ENCODE data around the gene MORF4L2.
A peak's percentile ranks its signal among the peaks of the same experiment; 100 is the strongest.

The MORF4L2 gene

GRCh38 chrX:103686199-103687072, at the start of gene MORF4L2:
MORF4L2 (minus strand) TSS chrX:103686699; CDS start chrX:103677027, 9,672 bp downstream.
- peak; percentile 100 for DNase-seq (ENCODE audit: low read depth, low spot score)

- no peak for DNase-seq (ENCODE audit: low read depth, low spot score)
These were observed 47.7 kb upstream of the MORF4L2 start for GRCh38 chrX:103734125-103734760.

- DNase-seq (ENCODE audit: low read depth, low spot score) = no peak
These were observed 46.5 kb upstream of the MORF4L2 start for GRCh38 chrX:103733017-103733416.

- DNase-seq (ENCODE audit: low read depth, low spot score) = peak; percentile 73
These were observed 44.4 kb upstream of the MORF4L2 start for GRCh38 chrX:103730796-103731493.

- DNase-seq (ENCODE audit: low read depth, low spot score) = no peak
These were observed 43.8 kb upstream of the MORF4L2 start for GRCh38 chrX:103730147-103730795.

GRCh38 chrX:103729015-103729414, 42.5 kb upstream of the MORF4L2 start:
- no peak for DNase-seq (ENCODE audit: low read depth, low spot score)

GRCh38 chrX:103727115-103727514, 40.6 kb upstream of the MORF4L2 start:
- DNase-seq (ENCODE audit: low read depth, low spot score) = peak; percentile 61

- no peak for DNase-seq (ENCODE audit: low read depth, low spot score)
These were observed 40.0 kb upstream of the MORF4L2 start for GRCh38 chrX:103726477-103726876.

- DNase-seq (ENCODE audit: low read depth, low spot score) = no peak
These were observed 36.0 kb upstream of the MORF4L2 start for GRCh38 chrX:103722505-103722904.

- no peak for DNase-seq (ENCODE audit: low read depth, low spot score)
These were observed 31.6 kb upstream of the MORF4L2 start for GRCh38 chrX:103718120-103718519.

GRCh38 chrX:103716962-103717361, 30.5 kb upstream of the MORF4L2 start:
- DNase-seq (ENCODE audit: low read depth, low spot score) = no peak

GRCh38 chrX:103710609-103711008, 24.1 kb upstream of the MORF4L2 start, which contains the start of gene TMEM31:
TMEM31 (plus strand) TSS chrX:103710909; CDS start chrX:103712259, 1,350 bp downstream.
- DNase-seq (ENCODE audit: low read depth, low spot score) = no peak

GRCh38 chrX:103704863-103705262, 18.4 kb upstream of the MORF4L2 start:
- DNase-seq (ENCODE audit: low read depth, low spot score) = no peak

GRCh38 chrX:103699243-103699642, 12.7 kb upstream of the MORF4L2 start:
- no peak for DNase-seq (ENCODE audit: low read depth, low spot score)

- peak; percentile 28 for DNase-seq (ENCODE audit: low read depth, low spot score)
These were observed 11.2 kb upstream of the MORF4L2 start for GRCh38 chrX:103697687-103698086.

GRCh38 chrX:103691059-103691458, 4.6 kb upstream of the MORF4L2 start:
- DNase-seq (ENCODE audit: low read depth, low spot score) = no peak

GRCh38 chrX:103688946-103689345, 2.4 kb upstream of the MORF4L2 start:
- peak; percentile 8 for DNase-seq (ENCODE audit: low read depth, low spot score)

- peak; percentile 91 for DNase-seq (ENCODE audit: low read depth, low spot score)
These were observed 1.2 kb upstream of the MORF4L2 start for GRCh38 chrX:103687696-103688201.

- peak; percentile 91 for DNase-seq (ENCODE audit: low read depth, low spot score)
These were observed 685 bp upstream of the MORF4L2 start for GRCh38 chrX:103687073-103687695.

- DNase-seq (ENCODE audit: low read depth, low spot score) = no peak
These were observed 1.1 kb downstream of the MORF4L2 start for GRCh38 chrX:103685396-103685795.

- DNase-seq (ENCODE audit: low read depth, low spot score) = no peak
These were observed 5.1 kb downstream of the MORF4L2 start for GRCh38 chrX:103681443-103681842.

All from ELF-1 (cell line).